Stimulated activated effector memory CD8-positive, alpha-beta T cell treated with anti-CD3 and anti-CD28 coated beads, Interleukin-12 subunit alpha, Interleukin-12 subunit beta, amount 100 ng/mL, for 72 hours (primary cell): ENCODE measurements around the gene PTX3.
A peak's percentile ranks its signal among the peaks of the same experiment; 100 is the strongest.

Source experiments
- ATAC-seq: fragments of 150-1000 bp; cut with Tn5 transposase; 2 replicates; pipeline ENCODE4 v1.10.0; 2021
- DNase-seq, 2 donors: peaks; one replicate each; pipeline ENCODE4 v3.0.0; 2021 to 2022; ENCODE audit warnings: low spot score in 2 of 2
- H3K27ac Mint-ChIP-seq: one replicate; pipeline ENCODE4 v1.8.0; 2022; ENCODE audit warnings: mild to moderate bottlenecking, mixed read lengths
- H3K36me3 Mint-ChIP-seq: one replicate; pipeline ENCODE4 v1.8.0; 2022; ENCODE audit warnings: mild to moderate bottlenecking, mixed read lengths
- H3K4me1 Mint-ChIP-seq: one replicate; pipeline ENCODE4 v1.8.0; 2022; ENCODE audit warnings: mixed read lengths
- H3K4me3 Mint-ChIP-seq: one replicate; pipeline ENCODE4 v1.8.0; 2022; ENCODE audit warnings: mild to moderate bottlenecking, mixed read lengths
- H3K9me3 Mint-ChIP-seq: one replicate; pipeline ENCODE4 v1.8.0; 2022; ENCODE audit warnings: mixed read lengths

Gene PTX3

GRCh38 chr3:157445857-157446256 is 9.2 kb downstream of the PTX3 start:
- Mint-ChIP-seq H3K36me3 (no peaks in the 10 kb centered on the region), H3K4me3 (no peak overlapping the region), H3K27ac (no peak overlapping the region), H3K9me3 (no peaks in the 10 kb centered on the region), H3K4me1 (no peaks in the 10 kb centered on the region)
- DNase-seq, result no peak
- ATAC-seq, result no peak

- DNase-seq (no peak), ATAC-seq (no peak)
- Mint-ChIP-seq H3K27ac (no peak overlapping the region), H3K36me3 (no peaks in the 10 kb centered on the region), H3K9me3 (no peaks in the 10 kb centered on the region), H3K4me1 (no peaks in the 10 kb centered on the region), H3K4me3 (no peak overlapping the region)
Measured at GRCh38 chr3:157447026-157447694, 10.5 kb downstream of the PTX3 start.

GRCh38 chr3:157452097-157452496 is 15.4 kb downstream of the PTX3 start:
- Mint-ChIP-seq H3K27ac (no peak overlapping the region), H3K9me3 (no peaks in the 10 kb centered on the region), H3K36me3 (no peaks in the 10 kb centered on the region)

GRCh38 chr3:157453824-157454223 is 17.2 kb downstream of the PTX3 start:
- Mint-ChIP-seq H3K27ac (no peak overlapping the region), H3K9me3 (no peaks in the 10 kb centered on the region)

More at GRCh38 chr3:157452097-157452496, 15.4 kb downstream of the PTX3 start:
- no peak for ATAC-seq
- Mint-ChIP-seq H3K4me3 (no peak overlapping the region), H3K4me1 (no peaks in the 10 kb centered on the region)
- no peak for DNase-seq

GRCh38 chr3:157459706-157460105 is 23.1 kb downstream of the PTX3 start:
- no peaks in the 10 kb centered on the region for H3K36me3 Mint-ChIP-seq
- ATAC-seq (no peak), DNase-seq (no peak)
- H3K9me3 Mint-ChIP-seq, result no peaks in the 10 kb centered on the region
- no peak overlapping the region for H3K4me3 Mint-ChIP-seq
- H3K27ac Mint-ChIP-seq, result no peak overlapping the region
- no peaks in the 10 kb centered on the region for H3K4me1 Mint-ChIP-seq

More at GRCh38 chr3:157453824-157454223, 17.2 kb downstream of the PTX3 start:
- no peaks in the 10 kb centered on the region for H3K4me1 Mint-ChIP-seq
- no peaks in the 10 kb centered on the region for H3K36me3 Mint-ChIP-seq
- DNase-seq (no peak), ATAC-seq (no peak)
- no peak overlapping the region for H3K4me3 Mint-ChIP-seq

- Mint-ChIP-seq H3K4me1 (no peaks in the 10 kb centered on the region), H3K27ac (no peak overlapping the region), H3K36me3 (no peaks in the 10 kb centered on the region), H3K9me3 (no peaks in the 10 kb centered on the region), H3K4me3 (no peak overlapping the region)
- ATAC-seq, result no peak
- no peak for DNase-seq
Measured at GRCh38 chr3:157460253-157460652, 23.6 kb downstream of the PTX3 start.

- DNase-seq (no peak), ATAC-seq (peak; percentile 13)
- no peak overlapping the region for H3K4me3 Mint-ChIP-seq
- no peak overlapping the region for H3K27ac Mint-ChIP-seq
- H3K9me3 Mint-ChIP-seq, result no peaks in the 10 kb centered on the region
- H3K36me3 Mint-ChIP-seq, result no peaks in the 10 kb centered on the region
- no peaks in the 10 kb centered on the region for H3K4me1 Mint-ChIP-seq
Measured at GRCh38 chr3:157463816-157464215, 27.2 kb downstream of the PTX3 start.

GRCh38 chr3:157464321-157464720 is 27.7 kb downstream of the PTX3 start:
- Mint-ChIP-seq H3K4me3 (no peak overlapping the region), H3K9me3 (no peaks in the 10 kb centered on the region), H3K36me3 (no peaks in the 10 kb centered on the region), H3K4me1 (no peaks in the 10 kb centered on the region), H3K27ac (no peak overlapping the region)
- DNase-seq (no peak), ATAC-seq (no peak)

- Mint-ChIP-seq H3K4me1 (no peaks in the 10 kb centered on the region), H3K4me3 (no peak overlapping the region), H3K27ac (no peak overlapping the region), H3K9me3 (no peaks in the 10 kb centered on the region), H3K36me3 (no peaks in the 10 kb centered on the region)
- DNase-seq (no peak), ATAC-seq (no peak)
Measured at GRCh38 chr3:157465741-157466140, 29.1 kb downstream of the PTX3 start.

- no peaks in the 10 kb centered on the region for H3K9me3 Mint-ChIP-seq
- no peak for ATAC-seq
- no peak for DNase-seq
Measured at GRCh38 chr3:157467200-157467599, 30.6 kb downstream of the PTX3 start.

GRCh38 chr3:157469561-157470294 is 33.1 kb downstream of the PTX3 start:
- Mint-ChIP-seq H3K9me3 (peaks cover 2% of the 10 kb centered on the region), H3K4me1 (no peaks in the 10 kb centered on the region), H3K27ac (no peak overlapping the region), H3K4me3 (no peak overlapping the region), H3K36me3 (no peaks in the 10 kb centered on the region)
- ATAC-seq (no peak), DNase-seq (no peak)

More at GRCh38 chr3:157467200-157467599, 30.6 kb downstream of the PTX3 start:
- Mint-ChIP-seq H3K36me3 (no peaks in the 10 kb centered on the region), H3K27ac (no peak overlapping the region), H3K4me1 (no peaks in the 10 kb centered on the region), H3K4me3 (no peak overlapping the region)

GRCh38 chr3:157471064-157471463 is 34.4 kb downstream of the PTX3 start:
- no peaks in the 10 kb centered on the region for H3K4me1 Mint-ChIP-seq

GRCh38 chr3:157472648-157473047 is 36.0 kb downstream of the PTX3 start:
- Mint-ChIP-seq H3K4me3 (no peak overlapping the region), H3K9me3 (peaks cover 2% of the 10 kb centered on the region), H3K4me1 (no peaks in the 10 kb centered on the region), H3K27ac (no peak overlapping the region), H3K36me3 (no peaks in the 10 kb centered on the region)
- no peak for ATAC-seq
- DNase-seq, result no peak

More at GRCh38 chr3:157471064-157471463, 34.4 kb downstream of the PTX3 start:
- H3K36me3 Mint-ChIP-seq, result no peaks in the 10 kb centered on the region
- ATAC-seq, result no peak
- peaks cover 2% of the 10 kb centered on the region for H3K9me3 Mint-ChIP-seq
- H3K4me3 Mint-ChIP-seq, result no peak overlapping the region
- no peak overlapping the region for H3K27ac Mint-ChIP-seq
- no peak for DNase-seq

GRCh38 chr3:157475921-157476414 is 39.3 kb downstream of the PTX3 start:
- H3K36me3 Mint-ChIP-seq, result no peaks in the 10 kb centered on the region
- H3K4me1 Mint-ChIP-seq, result no peaks in the 10 kb centered on the region
- no peak for DNase-seq
- no peak for ATAC-seq
- H3K9me3 Mint-ChIP-seq, result peaks cover 2% of the 10 kb centered on the region
- H3K27ac Mint-ChIP-seq, result no peak overlapping the region
- no peak overlapping the region for H3K4me3 Mint-ChIP-seq

- no peak for ATAC-seq
- Mint-ChIP-seq H3K27ac (no peak overlapping the region), H3K36me3 (no peaks in the 10 kb centered on the region), H3K4me1 (no peaks in the 10 kb centered on the region), H3K9me3 (peaks cover 2% of the 10 kb centered on the region), H3K4me3 (no peak overlapping the region)
- DNase-seq, result no peak
Measured at GRCh38 chr3:157477441-157477840, 40.8 kb downstream of the PTX3 start.
